Measurements from ENCODE around the gene CDH23. TPM values are rescaled to one million over a fixed set of nuclear protein-coding genes. Genes with fewer than 3 reads are reported as not detected.

Gene CDH23
- total and polyA plus RNA-seq, 9 of the 15 experiments (the other 6 are each of a cell fraction or from before 2014, with no cell fraction given): 0.18 to 1.2 (median 0.47) TPM

GRCh38 chr10:71454347-71454746 lies 57.6 kb downstream of the CDH23 start (continued):
- TF ChIP-seq WHSC1 (IDR thresholded peaks at IDR 0.05; ENCODE audit: low read length): no peak
- no peak for TF ChIP-seq STAT5B (CRISPR knock-in tag; IDR thresholded peaks at IDR 0.05)
- no peak for TF ChIP-seq ELK3 (CRISPR knock-in tag; IDR thresholded peaks at IDR 0.05)
- no peak for TF ChIP-seq XRCC4 (IDR thresholded peaks at IDR 0.05; ENCODE audit: extremely low read depth, insufficient read depth, insufficient read length)
- TF ChIP-seq, protein P1, sequence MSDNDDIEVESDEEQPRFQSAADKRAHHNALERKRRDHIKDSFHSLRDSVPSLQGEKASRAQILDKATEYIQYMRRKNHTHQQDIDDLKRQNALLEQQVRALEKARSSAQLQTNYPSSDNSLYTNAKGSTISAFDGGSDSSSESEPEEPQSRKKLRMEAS (CRISPR knock-in tag; IDR thresholded peaks at IDR 0.05): no peak
- no peak for TF ChIP-seq SNRNP70 (optimal IDR thresholded peaks at IDR 0.05; ENCODE audit: low read depth, low read length)
- TF ChIP-seq BRD4 (IDR thresholded peaks at IDR 0.05): no peak
- no peak for TF ChIP-seq NRF1 (conservative IDR thresholded peaks at IDR 0.05 in 1 of 2, IDR thresholded peaks at IDR 0.05 in 1 of 2)

- BruUV-seq (replicated peaks): no TSS peak
- 9% methylated on average over 2 of the region's 2 CpGs for WGBS (ENCODE audit: insufficient coverage, low coverage, missing lambda C conversion rate)
- Histone ChIP-seq H3K27ac (ENCODE audit: extremely low read depth, low read depth, low read length) (no peak overlapping the region), H3K9me1 (ENCODE audit: control insufficient read depth, insufficient read depth, low read length) (no peaks in the 10 kb centered on the region), H3K4me1 (replicated peaks in 1 of 2; ENCODE audit: control insufficient read depth in 2 of 2, insufficient read depth in 2 of 2, low read length in 2 of 2) (no peaks in the 10 kb centered on the region), H4K20me1 (replicated peaks; ENCODE audit: control insufficient read depth, insufficient read depth, low read length) (peaks cover 11% of the 10 kb centered on the region), H3K36me3 (ENCODE audit: control insufficient read depth, insufficient read depth, low read length) (no peaks in the 10 kb centered on the region), H3K9me3 (replicated peaks; ENCODE audit: control insufficient read depth, insufficient read depth, low read depth, low read length) (no peaks in the 10 kb centered on the region), H3K9ac (ENCODE audit: insufficient read depth in 1 of 2, low read depth in 2 of 2, low read length in 2 of 2) (no peak overlapping the region), H3K4me3 (no peak overlapping the region), H2AFZ (ENCODE audit: low read depth, low read length) (no peak overlapping the region), H3K4me2 (ENCODE audit: insufficient read depth, low read length) (no peak overlapping the region), H3K27me3 (ENCODE audit: control insufficient read depth in 2 of 2, insufficient read depth in 2 of 2, low read length in 2 of 2) (peaks cover 51 to 69% of the 10 kb centered on the region in 2 experiments), H3K79me2 (ENCODE audit: control insufficient read depth, insufficient read depth, low read length) (no peaks in the 10 kb centered on the region)
- in situ Hi-C loops (cut with MboI): no loop called here
- ATAC-seq (no peak), FAIRE-seq (no peak), DNase-seq (ENCODE audit: extremely low read depth in 1 of 4, low spot score in 3 of 4) (no peak)
- ChIA-PET CTCF (ENCODE audit: low intra/inter-chr PET ratio) (no interaction called here), POLR2A (interaction anchor here (0.7 kb wide), 1 partner anchor 253 kb away, joined by 3 read pairs; no protein-coding TSS in a partner anchor)
- TF ChIP-seq, protein P2, sequence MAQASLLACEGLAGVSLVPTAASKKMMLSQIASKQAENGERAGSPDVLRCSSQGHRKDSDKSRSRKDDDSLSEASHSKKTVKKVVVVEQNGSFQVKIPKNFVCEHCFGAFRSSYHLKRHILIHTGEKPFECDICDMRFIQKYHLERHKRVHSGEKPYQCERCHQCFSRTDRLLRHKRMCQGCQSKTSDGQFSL (CRISPR knock-in tag; IDR thresholded peaks at IDR 0.05): no peak
- TF ChIP-seq, protein P2 (tag; IDR thresholded peaks at IDR 0.05): no peak
- TF ChIP-seq CREB1 (IDR thresholded peaks at IDR 0.05) (no peak), CREB1 (CRISPR knock-in tag; IDR thresholded peaks at IDR 0.05) (no peak), ZNF79 (CRISPR knock-in tag; IDR thresholded peaks at IDR 0.05; ENCODE audit: low read depth) (no peak), ELF2 (CRISPR knock-in tag; IDR thresholded peaks at IDR 0.05) (no peak), KLF16 (IDR thresholded peaks at IDR 0.05) (no peak), ZNF592 (IDR thresholded peaks at IDR 0.05) (no peak), RBM14 (IDR thresholded peaks at IDR 0.05; ENCODE audit: borderline replicate concordance, insufficient read depth, low read depth, low read length) (no peak)
- intact Hi-C loops (cut with micrococcal nuclease): no loop called here
These were observed 58.3 kb downstream of the CDH23 start for GRCh38 chr10:71455035-71455434.
